NCI-H128 (cell line): ENCODE results near the gene THPO.

ENCODE experiments used
- DNase-seq: peaks from one replicate; lab custom pipeline; 2025; ENCODE audit not compliant: unreplicated experiment; lab: John Stamatoyannopoulos, UW

The THPO gene

DNA sequence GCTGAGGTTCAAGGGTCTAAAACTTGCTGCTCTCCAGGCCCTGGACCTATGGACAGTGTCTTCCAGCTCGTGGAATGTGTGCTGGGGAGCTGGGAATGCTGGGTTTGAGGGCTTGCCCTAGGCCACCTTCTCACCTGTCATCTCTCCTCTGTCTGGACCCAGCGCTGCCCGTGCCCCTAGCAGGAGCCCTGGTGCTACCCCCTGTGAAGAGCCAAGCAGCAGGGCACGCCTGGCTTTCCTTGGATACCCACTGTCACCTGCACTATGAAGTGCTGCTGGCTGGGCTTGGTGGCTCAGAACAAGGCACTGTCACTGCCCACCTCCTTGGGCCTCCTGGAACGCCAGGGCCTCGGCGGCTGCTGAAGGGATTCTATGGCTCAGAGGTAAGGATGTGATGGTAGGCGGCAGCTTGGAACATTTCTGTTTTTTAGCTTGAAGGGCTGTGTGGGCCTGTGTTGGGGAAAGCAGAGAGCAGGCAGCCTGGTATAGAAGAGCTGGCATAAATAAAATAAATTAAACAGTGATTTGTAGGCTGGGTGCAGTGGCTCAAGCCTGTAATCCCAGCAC is 6.9 kb upstream of the THPO start:
- no peak for DNase-seq

DNA sequence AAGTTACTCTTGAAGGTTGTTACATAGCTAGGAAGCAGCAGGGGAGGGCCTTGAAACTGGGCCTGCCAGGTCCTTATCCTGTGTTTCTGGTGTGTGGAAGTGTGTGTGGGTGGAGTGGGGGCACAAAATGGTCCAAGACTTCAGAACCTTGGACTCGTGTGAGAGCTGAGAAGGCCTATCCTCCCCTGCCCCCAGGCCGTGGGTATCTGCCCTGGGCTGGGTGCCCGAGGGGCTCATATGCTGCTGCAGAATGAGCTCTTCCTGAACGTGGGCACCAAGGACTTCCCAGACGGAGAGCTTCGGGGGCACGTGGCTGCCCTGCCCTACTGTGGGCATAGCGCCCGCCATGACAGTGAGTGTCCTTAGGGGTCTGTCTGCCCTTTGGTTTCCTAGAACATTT is 6.3 kb upstream of the THPO start:
- no peak for DNase-seq

DNA sequence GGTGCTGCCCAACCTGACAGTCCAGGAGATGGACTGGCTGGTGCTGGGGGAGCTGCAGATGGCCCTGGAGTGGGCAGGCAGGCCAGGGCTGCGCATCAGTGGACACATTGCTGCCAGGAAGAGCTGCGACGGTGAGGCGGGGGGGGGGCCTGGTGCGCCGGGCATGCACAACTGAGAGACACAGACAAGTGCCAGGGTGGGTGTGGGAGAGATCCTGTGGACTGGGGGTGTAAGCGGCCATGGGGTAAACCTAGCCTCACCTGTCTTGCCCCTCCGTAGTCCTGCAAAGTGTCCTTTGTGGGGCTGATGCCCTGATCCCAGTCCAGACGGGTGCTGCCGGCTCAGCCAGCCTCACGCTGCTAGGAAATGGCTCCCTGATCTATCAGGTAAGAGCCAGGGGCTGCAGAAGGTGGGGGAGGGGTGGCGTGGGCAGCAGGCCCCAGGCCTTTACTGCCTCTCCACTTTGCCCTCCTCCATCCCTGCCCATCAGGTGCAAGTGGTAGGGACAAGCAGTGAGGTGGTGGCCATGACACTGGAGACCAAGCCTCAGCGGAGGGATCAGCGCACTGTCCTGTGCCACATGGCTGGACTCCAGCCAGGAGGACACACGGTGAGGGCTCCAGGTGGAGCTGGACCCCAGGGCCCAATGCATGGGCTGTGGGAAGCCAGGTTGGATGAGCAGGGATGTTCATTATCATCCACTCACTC is 5.2 kb upstream of the THPO start:
- DNase-seq = no peak

DNA sequence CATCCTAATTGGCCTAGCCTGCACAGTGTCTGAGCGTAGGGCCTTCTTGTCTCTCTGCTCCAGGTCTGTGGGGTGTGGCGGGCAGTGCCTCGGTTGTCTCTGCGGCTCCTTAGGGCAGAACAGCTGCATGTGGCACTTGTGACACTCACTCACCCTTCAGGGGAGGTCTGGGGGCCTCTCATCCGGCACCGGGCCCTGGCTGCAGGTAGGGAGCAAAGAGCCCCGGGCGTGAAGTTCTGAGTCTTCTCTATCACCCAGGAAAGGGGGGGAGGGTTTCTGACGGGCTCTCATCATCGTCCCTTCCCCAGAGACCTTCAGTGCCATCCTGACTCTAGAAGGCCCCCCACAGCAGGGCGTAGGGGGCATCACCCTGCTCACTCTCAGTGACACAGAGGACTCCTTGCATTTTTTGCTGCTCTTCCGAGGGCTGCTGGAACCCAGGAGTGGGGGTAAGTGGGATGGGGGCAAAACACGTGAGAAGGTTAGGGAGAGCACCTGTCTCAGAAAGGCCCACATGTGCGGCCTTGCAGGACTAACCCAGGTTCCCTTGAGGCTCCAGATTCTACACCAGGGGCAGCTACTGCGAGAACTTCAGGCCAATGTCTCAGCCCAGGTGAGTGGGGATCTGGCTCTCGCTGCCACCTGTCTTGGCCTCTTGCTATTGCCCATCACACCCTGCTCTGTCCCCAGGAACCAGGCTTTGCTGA is 4.5 kb upstream of the THPO start:
- no peak for DNase-seq

DNA sequence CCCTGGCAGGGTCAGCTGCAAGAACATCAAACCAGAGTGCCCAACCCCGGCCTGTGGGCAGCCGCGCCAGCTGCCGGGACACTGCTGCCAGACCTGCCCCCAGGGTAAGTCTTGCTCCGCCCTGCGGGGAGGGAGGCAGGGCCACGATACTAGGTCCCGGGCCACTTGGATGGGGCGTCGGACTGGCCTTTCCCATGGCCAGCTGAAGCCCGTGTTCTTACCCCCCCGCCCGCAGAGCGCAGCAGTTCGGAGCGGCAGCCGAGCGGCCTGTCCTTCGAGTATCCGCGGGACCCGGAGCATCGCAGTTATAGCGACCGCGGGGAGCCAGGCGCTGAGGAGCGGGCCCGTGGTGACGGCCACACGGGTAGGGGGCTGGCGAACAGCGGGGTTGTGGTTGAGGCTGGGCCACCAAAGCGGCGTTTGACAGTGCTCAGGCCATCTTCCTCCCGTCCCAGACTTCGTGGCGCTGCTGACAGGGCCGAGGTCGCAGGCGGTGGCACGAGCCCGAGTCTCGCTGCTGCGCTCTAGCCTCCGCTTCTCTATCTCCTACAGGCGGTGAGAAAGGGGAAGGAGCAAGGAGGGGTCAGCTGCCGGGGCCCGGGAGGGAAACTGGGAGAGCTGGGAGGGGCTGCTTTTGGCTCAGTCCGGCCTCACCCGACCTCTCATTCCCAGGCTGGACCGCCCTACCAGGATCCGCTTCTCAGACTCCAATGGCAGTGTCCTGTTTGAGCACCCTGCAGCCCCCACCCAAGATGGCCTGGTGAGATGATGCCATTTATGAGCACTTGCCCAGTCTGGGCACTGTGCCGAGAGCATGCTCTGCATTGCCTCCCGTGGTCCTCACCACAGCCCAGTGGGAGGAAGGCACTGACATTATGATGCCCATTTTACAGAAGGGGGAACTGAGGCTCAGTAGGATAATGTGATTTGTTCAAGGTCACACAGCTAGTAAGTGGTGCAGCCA is 3.5 kb upstream of the THPO start:
- no peak for DNase-seq

DNA sequence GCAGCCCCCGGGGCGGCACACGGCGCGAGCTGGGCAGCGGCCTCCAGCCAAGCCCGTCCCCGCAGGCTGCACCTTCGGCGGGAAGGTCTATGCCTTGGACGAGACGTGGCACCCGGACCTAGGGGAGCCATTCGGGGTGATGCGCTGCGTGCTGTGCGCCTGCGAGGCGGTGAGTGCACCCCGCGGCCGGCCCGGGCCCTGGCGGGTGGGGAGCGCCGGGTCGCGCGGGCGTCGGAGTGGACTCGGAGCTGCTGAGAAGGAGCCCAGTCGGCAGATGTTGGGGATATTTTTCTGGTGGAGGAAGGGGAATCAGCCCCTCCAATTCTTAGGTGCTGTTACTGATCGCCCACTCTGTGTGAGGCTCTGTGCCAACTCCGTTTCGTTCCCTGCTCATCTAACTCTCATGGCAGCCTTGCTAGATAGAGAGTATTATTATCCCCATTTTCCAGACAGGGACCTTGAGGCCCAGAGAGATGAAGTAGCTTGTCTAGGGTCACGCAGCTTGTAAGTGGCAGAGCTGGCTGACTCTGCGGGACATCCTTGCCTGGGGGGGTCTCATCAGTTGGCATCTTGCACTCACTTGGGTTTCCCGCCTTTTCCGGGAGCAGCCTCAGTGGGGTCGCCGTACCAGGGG is 2.7 kb upstream of the THPO start:
- no peak for DNase-seq

DNA sequence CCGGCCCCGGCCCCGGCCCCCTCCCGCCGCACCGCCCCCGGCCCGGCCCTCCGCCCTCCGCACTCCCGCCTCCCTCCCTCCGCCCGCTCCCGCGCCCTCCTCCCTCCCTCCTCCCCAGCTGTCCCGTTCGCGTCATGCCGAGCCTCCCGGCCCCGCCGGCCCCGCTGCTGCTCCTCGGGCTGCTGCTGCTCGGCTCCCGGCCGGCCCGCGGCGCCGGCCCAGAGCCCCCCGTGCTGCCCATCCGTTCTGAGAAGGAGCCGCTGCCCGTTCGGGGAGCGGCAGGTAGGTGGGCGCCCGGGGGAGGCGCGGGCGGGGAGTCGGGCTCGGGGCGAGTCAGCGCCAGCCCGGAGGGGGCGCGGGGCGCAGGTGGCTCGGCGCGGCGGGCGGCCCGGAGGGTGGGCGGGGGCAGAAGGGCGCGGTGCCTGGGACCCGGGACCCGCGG is 2.2 kb upstream of the THPO start:
- no peak for DNase-seq

DNA sequence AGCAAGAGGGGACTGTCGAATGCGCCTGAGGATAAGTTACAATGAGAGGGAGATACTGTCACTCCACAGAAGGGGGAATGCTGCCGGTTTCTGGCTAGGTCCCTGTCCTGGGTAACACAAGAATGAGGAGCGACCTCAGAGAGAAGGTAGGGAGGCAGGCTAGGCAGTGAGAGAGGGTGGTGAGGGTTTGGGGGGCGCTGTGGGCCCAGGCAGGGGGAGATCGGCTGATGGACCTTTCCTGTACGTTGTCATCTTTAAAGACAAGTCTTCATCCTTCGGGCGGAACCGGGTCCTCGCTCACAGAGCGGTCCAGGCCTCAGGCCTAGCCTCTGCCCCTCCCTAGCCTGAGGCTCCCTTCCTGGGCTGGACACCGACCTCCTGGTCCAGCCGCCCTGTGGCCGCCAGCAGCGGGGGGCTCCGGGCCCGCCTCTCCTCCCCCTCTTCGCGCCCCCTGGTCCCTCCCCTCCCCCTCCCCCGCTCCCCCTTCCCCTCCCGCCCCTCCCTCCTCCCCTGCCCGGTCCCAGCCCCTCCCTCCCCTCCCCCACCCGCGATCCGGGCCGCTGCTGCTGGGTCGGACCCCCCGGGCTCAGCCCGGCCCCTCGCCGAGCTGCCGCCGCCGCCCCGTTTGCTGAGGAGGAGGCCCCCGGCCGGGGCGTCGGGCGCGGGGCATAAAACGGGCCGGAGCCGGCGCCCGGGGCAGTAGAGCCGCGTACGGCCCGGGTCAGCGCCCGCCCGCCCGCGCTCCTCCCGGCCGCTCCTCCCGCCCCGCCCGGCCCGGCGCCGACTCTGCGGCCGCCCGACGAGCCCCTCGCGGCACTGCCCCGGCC is 1.6 kb upstream of the THPO start, which contains the start of gene CHRD:
CHRD (plus strand) TSS at position 697 of the 827 bp plus-strand sequence. CDS start 265 bp downstream, outside the sequence.
- no peak for DNase-seq

DNA sequence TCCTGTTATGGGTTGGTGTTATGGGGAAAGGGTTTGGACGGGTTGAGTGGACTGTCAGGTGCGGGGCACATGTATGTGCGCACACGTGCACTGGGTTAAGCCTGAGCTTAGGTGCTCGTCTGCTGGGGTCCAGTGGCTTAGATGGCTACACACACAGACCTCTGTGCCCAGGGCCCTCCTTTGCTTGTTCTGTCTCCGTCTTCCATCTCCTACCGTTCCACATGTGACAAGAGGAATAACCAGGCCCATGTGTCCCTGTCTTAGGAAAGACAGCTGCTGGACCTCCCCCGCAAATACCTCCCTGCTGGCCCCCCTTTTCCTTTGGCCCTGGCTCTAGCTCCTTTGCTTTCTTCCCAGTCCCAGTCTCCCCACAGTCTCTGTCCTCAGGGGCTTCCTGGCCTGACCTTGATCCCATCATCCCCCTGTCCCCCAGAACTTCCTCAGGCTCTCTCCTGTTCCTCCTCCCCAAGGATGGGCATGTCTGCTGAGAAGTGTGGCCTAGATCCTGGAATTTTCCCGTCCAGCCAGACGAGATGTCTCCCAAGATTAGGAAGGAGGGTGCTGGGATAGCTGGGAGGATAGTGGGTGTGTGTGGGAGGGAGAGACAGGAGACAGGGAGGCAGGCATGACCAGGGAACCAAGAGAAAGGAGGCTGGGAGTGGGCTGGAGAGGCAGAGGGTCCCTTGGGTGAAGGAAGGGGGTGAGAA is 797 bp upstream of the THPO start:
- no peak for DNase-seq

DNA sequence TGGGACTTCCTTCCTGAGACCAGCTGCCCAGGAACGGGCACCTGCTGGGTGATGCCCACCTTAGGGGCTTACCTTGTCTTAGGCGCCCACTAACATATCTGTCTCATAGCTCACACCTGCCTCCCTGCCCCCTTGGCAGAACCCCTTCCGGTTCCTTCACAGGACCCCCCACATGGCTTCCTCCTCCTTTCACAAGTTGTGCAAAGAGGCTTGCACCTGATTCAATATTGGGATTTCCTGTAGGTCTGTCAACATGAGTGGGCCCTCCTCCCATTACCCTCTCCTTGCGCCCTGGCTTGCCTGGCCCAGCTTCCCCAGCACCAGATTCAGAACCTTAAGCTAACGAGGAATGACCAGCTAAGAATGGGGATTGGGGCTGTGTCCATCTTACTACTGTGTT is 633 bp downstream of the THPO start:
- DNase-seq = no peak

DNA sequence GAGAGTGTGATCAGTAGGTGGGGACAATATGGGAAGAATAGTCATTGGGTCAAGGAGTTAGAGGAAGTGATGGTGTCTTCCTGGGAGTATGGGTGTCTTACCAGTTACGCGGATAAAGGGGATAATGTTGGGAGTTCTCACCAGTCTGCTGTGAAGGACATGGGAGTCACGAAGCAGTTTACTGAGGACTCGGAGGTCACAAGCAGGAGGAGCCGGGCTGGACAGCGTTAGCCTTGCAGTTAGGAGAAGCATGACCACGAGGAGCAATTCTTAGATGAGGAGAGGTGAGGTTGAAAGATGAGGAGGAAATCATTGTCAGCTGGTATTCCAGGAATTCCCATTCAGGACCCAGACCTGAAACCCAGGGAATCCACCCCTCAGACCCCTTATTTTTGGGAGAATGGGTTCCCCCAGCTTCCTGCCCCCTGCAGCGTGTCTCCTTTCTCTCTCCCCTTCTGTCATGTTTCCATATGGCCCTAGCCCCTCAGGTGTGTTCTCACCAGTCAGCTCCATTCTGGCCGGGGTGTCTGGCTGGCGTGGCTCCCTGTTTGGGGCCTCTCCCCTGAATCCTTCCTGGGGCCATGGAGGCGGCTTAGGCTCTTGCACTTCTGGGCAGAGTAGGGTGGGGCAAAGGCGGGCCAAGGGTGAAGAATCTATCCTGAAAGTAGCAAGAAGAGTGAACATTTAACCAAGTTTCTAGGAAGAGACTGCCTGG is 2.1 kb downstream of the THPO start:
- no peak for DNase-seq

DNA sequence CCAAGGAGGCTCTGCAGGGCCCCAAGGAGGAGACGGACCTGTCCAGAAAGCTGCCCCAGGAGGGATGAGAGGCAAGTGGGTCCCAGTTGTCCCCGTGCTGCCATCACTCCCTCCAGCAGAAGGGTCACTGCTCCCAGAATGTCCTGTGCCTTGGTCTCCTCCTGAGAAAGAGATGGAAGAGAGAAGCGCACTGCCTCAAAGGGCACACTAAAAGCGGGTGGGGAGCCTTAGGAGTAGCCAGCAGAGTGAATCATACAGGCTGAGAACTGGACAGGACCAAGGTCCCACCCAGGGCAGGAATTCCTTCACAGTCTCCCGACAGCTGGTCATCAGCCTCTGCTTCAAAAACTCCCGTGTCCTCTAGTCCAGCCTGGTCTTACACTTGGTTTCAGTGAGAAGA is 4.6 kb downstream of the THPO start:
- DNase-seq = no peak

DNA sequence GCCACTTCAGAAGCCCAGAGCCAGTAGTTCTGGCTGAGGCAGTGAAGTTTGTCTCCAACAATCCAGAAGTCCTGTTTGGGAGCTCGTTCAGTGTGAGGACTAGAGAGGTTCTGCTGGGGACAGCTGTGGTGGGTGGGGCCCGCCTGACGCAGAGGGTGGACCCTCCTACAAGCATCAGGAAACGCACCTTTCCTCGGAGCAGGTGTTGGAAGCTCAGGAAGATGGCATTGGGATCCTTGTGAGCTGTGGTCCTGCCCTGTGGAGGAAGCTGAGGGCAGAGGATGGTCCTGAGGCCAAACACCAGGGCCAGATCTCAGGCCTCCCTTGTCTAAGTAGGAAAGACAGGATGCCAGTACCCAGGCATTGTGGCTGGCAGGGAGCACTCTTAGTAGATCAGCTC is 5.1 kb downstream of the THPO start:
- DNase-seq = no peak

DNA sequence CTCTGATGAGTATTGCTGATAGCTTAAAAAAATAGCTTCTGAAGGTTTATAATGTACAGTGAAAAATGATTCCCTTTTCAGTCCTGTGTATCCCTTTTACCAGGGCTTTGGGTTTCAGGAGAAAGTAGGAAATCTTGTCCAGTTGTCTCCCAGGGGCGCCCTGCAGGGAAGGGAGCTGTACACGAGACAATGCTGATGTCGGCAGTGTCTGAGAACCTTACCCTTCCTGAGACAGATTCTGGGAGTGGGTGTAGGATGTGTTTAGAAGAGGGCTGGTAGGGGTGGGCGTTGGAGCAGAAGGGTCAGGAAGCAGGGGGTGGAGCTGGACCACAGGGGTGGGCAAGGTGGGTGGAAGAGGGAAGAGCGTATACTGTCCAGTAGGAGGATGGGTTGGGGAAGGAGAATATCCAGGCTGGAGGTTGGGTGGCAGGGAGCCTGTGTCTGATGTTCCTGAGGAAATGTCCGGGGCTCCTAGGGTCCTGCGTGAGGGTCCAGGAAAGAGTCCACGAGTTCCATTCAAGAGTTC is 5.6 kb downstream of the THPO start:
- DNase-seq = no peak

DNA sequence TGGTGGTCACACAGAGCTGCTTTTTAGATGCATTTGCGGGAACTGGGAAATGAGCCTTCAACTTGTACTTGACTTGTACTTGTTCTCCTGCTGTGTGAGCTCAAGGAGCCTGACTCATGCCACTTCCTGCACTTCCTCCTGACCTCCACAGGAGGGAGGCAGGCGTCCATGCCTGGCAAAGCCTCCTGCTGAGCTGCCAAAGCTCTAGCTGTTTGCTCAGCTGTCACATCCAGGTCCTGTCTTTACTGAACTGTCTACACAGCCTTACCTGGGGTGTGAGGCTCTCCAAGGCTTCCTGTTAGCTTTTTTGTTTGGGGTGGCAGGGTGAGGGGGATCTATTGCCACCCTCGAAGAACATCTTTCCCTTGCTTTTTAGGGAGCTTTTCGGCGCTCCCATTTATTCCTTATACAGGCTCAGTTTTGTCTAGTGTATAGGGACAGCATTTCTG is 6.4 kb downstream of the THPO start:
- peak; percentile 77 for DNase-seq

DNA sequence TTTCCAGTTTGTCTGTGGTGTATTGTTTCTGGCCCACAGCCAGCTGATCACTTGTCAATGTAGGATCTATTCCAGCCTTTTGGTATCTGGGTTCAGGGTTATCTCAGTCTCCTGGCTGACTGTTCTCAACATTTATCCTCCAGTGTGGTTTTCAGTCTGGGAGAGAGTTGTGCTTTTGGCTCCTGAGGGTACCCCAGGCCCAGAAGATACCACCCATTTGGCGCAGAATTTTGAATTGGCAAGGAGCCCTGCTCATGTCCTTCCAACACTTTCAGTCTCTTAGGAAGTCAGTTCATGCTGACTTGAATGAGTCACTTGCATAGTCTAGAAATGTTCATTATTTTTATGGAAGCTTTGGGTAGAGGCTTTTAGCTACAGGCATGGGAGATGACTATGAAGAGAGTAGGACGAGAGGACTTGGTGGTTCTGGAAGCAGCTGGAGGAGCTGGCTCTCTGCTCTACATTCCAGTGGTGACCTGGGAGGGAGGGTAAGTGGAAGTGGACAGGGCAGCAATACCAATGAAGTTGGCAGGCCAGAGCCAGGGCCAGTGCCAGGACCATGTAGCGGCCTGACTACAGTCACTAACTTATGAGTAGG is 9.3 kb downstream of the THPO start:
- no peak for DNase-seq

DNA sequence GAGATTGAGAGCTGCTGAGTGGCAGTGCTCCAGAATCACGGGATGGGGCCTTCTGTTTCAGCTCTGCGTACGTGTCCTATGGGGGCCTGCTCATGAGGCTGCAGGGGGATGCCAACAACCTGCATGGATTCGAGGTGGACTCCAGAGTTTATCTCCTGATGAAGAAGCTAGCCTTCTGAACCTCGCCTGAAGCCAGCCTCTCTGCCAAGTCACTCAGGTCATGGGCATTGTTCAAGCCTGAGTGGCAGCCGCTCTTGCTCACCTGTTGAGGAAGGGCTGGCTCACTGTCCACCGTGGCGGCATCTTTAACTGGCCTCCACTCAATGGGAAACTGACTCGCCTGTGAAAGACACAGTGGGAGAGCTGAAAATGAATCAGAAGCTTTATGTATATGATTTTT is 9.9 kb downstream of the THPO start:
- no peak for DNase-seq
